GM19193 (cell line): ENCODE data around the gene GRB2.

Source experiments
- POLR2A ChIP-seq: IDR thresholded peaks from 4 replicates; pipeline ENCODE4 v1.6.1; 2011; ENCODE audit not compliant: insufficient read depth, insufficient read length; ENCODE audit errors: extremely low read depth

Gene GRB2

GRCh38 chr17:75417054-75417580, 11.6 kb upstream of the GRB2 start:
- no peak for TF ChIP-seq POLR2A

GRCh38 chr17:75416006-75416405, 10.5 kb upstream of the GRB2 start:
- TF ChIP-seq POLR2A = no peak

- no peak for TF ChIP-seq POLR2A
Measured at GRCh38 chr17:75414488-75414887, 9.0 kb upstream of the GRB2 start.

GRCh38 chr17:75412455-75413317, 7.2 kb upstream of the GRB2 start:
- TF ChIP-seq POLR2A = no peak

- TF ChIP-seq POLR2A = no peak
Measured at GRCh38 chr17:75411328-75412067, 6.0 kb upstream of the GRB2 start.

- TF ChIP-seq POLR2A = no peak
Measured at GRCh38 chr17:75410141-75410540, 4.7 kb upstream of the GRB2 start.

GRCh38 chr17:75407655-75408352, 2.3 kb upstream of the GRB2 start:
- no peak for TF ChIP-seq POLR2A

GRCh38 chr17:75406222-75406615, 741 bp upstream of the GRB2 start:
- TF ChIP-seq POLR2A = no peak

GRCh38 chr17:75404731-75405364, 630 bp downstream of the GRB2 start:
- no peak for TF ChIP-seq POLR2A

GRCh38 chr17:75404223-75404730, 1.2 kb downstream of the GRB2 start:
- TF ChIP-seq POLR2A = no peak

- no peak for TF ChIP-seq POLR2A
Measured at GRCh38 chr17:75403131-75403530, 2.3 kb downstream of the GRB2 start.

- no peak for TF ChIP-seq POLR2A
Measured at GRCh38 chr17:75402026-75402425, 3.5 kb downstream of the GRB2 start.

- no peak for TF ChIP-seq POLR2A
Measured at GRCh38 chr17:75400326-75400939, 5.0 kb downstream of the GRB2 start.

- TF ChIP-seq POLR2A = no peak
Measured at GRCh38 chr17:75398279-75398678, 7.2 kb downstream of the GRB2 start.
